Left ventricle myocardium inferior (tissue), 1 donor: ENCODE data around the gene PPP1CA. TPM values are rescaled to one million over a fixed set of nuclear protein-coding genes. Genes with fewer than 3 reads are reported as not detected.

Experiments used
- DNase-seq: peaks from one replicate; pipeline ENCODE4 v3.0.0-alpha.2; 2020
- H3K27ac ChIP-seq: fragments of 200-600 bp; replicated peaks from 2 replicates; pipeline ENCODE4 v1.8.0; 2021
- H3K27me3 ChIP-seq: fragments of 200-600 bp; 2 replicates; pipeline ENCODE4 v1.8.0; 2021; ENCODE audit warnings: low read depth
- H3K36me3 ChIP-seq: fragments of 200-600 bp; 2 replicates; pipeline ENCODE4 v1.8.0; 2021
- H3K4me1 ChIP-seq: fragments of 200-600 bp; 2 replicates; pipeline ENCODE4 v1.8.0; 2021
- H3K4me3 ChIP-seq: fragments of 200-600 bp; 2 replicates; pipeline ENCODE4 v1.8.0; 2021; ENCODE audit warnings: mild to moderate bottlenecking, moderate library complexity
- H3K9me3 ChIP-seq: fragments of 200-600 bp; replicated peaks from 2 replicates; pipeline ENCODE4 v1.8.0; 2021
- CTCF ChIP-seq: fragments of 200-600 bp; IDR thresholded peaks from 2 replicates; pipeline ENCODE4 v1.8.0; 2021; ENCODE audit warnings: antibody characterized with exemption, mild to moderate bottlenecking, borderline replicate concordance
- intact Hi-C: fragments of 100-400 bp; cut with micrococcal nuclease; formaldehyde crosslinking; loops from one replicate; pipeline ENCODE4 v1.11.0; 2022
- total RNA-seq: library from RNA; stranded (reverse); fragmentation: NEBNext Ultra II Directional; extraction: Animal tissue kit (Norgen Biotek cat#: 25700); gene quantifications from one replicate; pipeline ENCODE4 v1.2.1, GENCODE V29; 2021
- donor health status: DM: no; HTN: yes; CAD: no; lungs with severe emphysema.

Gene PPP1CA
- total RNA-seq, 1 donor from 2014 or later, result 86.0 TPM

GRCh38 chr11:67357831-67358670 lies 43.6 kb downstream of the PPP1CA start:
- H3K9me3 ChIP-seq, result no peaks in the 10 kb centered on the region
- intact Hi-C loops, result no loop called here
- no peaks in the 10 kb centered on the region for H3K27me3 ChIP-seq
- H3K4me3 ChIP-seq, result no peak overlapping the region
- DNase-seq, result no peak
- no peak overlapping the region for H3K27ac ChIP-seq
- no peak for TF ChIP-seq CTCF
- no peaks in the 10 kb centered on the region for H3K36me3 ChIP-seq
- peaks cover 42% of the 10 kb centered on the region for H3K4me1 ChIP-seq

GRCh38 chr11:67356864-67357561 lies 44.6 kb downstream of the PPP1CA start:
- Histone ChIP-seq H3K9me3 (no peaks in the 10 kb centered on the region), H3K4me3 (no peak overlapping the region), H3K27me3 (no peaks in the 10 kb centered on the region), H3K4me1 (peaks cover 52% of the 10 kb centered on the region), H3K36me3 (no peaks in the 10 kb centered on the region), H3K27ac (peak overlapping the region; percentile 99)
- DNase-seq, result peak; percentile 41
- peak; percentile 95 for TF ChIP-seq CTCF
- intact Hi-C loops, result no loop called here

GRCh38 chr11:67356387-67356863 lies 45.2 kb downstream of the PPP1CA start:
- Histone ChIP-seq H3K4me1 (peaks cover 58% of the 10 kb centered on the region), H3K9me3 (no peaks in the 10 kb centered on the region), H3K4me3 (no peak overlapping the region), H3K36me3 (no peaks in the 10 kb centered on the region), H3K27me3 (no peaks in the 10 kb centered on the region), H3K27ac (peak overlapping the region; percentile 99)
- intact Hi-C loops, result no loop called here
- TF ChIP-seq CTCF, result no peak
- DNase-seq, result no peak

- H3K27ac ChIP-seq, result peak overlapping the region; percentile 99
- H3K4me3 ChIP-seq, result no peak overlapping the region
- H3K36me3 ChIP-seq, result no peaks in the 10 kb centered on the region
- intact Hi-C loops, result no loop called here
- no peak for DNase-seq
- H3K9me3 ChIP-seq, result no peaks in the 10 kb centered on the region
- TF ChIP-seq CTCF, result no peak
- H3K27me3 ChIP-seq, result no peaks in the 10 kb centered on the region
- peaks cover 63% of the 10 kb centered on the region for H3K4me1 ChIP-seq
These were observed 45.8 kb downstream of the PPP1CA start for GRCh38 chr11:67355794-67356386.

GRCh38 chr11:67355023-67355793 lies 46.5 kb downstream of the PPP1CA start:
- Histone ChIP-seq H3K4me1 (peaks cover 70% of the 10 kb centered on the region), H3K27ac (peak overlapping the region; percentile 99)

More at GRCh38 chr11:67355023-67355793, 46.5 kb downstream of the PPP1CA start:
- intact Hi-C loops, result no loop called here
- Histone ChIP-seq H3K36me3 (no peaks in the 10 kb centered on the region), H3K4me3 (peak overlapping the region; percentile 21), H3K27me3 (no peaks in the 10 kb centered on the region), H3K9me3 (no peaks in the 10 kb centered on the region)
- TF ChIP-seq CTCF, result no peak
- no peak for DNase-seq
